Measurements from ENCODE around the gene BHLHA9. TPM values are rescaled to one million over a fixed set of nuclear protein-coding genes. Genes with fewer than 3 reads are reported as not detected.
A peak's percentile ranks its signal among the peaks of the same experiment; 100 is the strongest.

The BHLHA9 gene
- total RNA-seq, 2 donors from 2014 or later, result not detected

DNA sequence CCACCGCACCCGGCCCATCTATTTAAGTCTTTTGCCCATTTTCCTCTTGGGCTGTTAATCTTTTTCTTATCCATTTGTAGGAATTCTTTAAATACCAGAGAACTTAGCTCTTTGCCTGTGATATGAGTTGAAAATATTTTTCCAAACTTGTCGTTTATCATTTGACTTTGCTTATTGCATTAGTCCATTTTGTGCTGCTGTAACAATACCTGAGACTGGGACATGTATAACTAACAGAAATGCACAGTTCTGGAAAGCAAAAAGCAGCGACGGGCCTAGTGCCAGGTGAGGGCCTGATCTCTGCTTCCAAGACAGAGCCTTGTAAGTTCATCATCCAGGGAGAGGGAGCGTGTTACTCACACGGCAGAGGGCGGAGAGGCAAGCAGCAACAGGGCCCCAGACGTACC is 25.6 kb upstream of the BHLHA9 start:
- no peak for DNase-seq (ENCODE audit: low spot score)
- intact Hi-C loops (cut with DNase I), result no loop called here

DNA sequence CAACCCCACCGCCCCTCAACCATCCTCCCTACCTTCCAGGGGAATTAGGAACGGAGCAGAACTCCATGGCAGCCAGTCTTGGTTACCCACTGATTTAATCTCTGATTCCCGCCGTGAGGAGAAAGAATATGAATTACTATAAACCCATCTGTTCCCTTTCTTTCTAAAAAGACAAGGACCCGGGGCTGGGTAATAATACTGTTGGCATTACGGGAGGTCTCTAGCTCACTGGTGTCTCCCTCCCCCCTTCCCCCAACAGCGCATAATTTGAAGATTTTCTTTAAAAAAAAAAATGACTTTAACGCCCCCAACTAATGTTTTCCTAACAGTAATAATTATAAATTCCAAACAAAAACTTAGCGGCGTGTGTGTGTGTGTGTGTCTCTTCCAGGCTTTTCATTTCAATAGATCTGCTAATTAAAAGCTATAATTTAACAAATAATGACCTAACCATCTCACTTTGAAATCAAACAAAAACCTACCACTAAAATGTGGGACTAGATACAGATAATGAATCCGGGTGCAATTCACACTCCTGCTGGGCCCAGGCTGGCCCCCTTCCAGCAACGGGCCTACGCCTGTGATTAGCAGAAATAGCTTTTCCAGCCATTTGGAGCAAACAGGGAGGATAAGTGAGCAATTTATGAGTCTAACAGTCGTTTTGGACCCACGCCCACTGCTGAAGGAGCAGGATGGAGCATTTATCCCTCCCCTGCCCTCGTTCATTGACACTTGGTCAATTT is 18.2 kb upstream of the BHLHA9 start:
- DNase-seq (ENCODE audit: low spot score), result no peak
- intact Hi-C loops (cut with DNase I), result no loop called here

DNA sequence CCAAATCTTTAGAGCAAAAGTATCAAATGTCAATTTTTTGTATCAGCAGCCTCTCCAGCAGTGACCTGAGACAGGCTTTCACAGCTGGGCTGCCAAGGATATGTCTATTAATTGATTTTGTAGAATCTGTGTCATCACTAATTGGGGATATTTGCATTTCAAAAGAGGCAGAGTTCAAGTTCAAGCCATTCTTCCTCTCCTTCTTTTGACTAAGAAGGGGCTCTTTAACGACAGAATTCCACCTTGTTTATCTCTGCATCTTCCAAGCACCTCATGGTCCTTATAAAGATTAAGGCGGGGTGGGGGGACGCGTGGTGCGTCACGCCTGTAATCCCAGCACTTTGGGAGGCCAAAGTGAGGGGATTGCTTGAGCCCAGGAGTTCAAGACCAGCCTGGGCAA is 15.2 kb upstream of the BHLHA9 start:
- intact Hi-C loops (cut with DNase I), result loop anchor here in 1 of 2 donors (5.0 kb wide), 1 partner anchor 77 kb away; no protein-coding TSS in a partner anchor

DNA sequence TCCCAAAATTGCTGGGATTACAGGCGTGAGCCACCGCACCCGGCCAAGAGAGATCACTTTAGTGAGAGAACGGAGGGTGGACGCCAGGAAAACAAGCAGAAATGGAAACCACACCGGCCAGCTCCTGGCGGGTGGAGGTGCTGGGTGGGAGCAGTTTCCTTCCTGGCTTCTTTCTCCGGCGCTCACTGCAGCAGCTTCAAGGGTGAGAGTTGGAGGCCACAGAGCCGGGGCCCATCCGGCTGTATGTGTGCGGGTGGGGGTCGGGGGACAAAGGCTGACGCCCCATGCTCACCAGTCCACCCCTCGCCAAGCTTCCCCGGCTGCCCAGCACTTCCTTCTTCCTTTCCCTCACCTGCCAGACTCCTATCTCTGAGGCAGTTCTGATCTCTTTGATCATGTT is 13.5 kb upstream of the BHLHA9 start:
- intact Hi-C loops (cut with DNase I), result loop anchor here in 1 of 2 donors (5.0 kb wide), 1 partner anchor 76 kb away; no protein-coding TSS in a partner anchor
- DNase-seq (ENCODE audit: low spot score), result no peak

More for the DNA sequence above, 15.2 kb upstream of the BHLHA9 start:
- DNase-seq (ENCODE audit: low spot score), result no peak

DNA sequence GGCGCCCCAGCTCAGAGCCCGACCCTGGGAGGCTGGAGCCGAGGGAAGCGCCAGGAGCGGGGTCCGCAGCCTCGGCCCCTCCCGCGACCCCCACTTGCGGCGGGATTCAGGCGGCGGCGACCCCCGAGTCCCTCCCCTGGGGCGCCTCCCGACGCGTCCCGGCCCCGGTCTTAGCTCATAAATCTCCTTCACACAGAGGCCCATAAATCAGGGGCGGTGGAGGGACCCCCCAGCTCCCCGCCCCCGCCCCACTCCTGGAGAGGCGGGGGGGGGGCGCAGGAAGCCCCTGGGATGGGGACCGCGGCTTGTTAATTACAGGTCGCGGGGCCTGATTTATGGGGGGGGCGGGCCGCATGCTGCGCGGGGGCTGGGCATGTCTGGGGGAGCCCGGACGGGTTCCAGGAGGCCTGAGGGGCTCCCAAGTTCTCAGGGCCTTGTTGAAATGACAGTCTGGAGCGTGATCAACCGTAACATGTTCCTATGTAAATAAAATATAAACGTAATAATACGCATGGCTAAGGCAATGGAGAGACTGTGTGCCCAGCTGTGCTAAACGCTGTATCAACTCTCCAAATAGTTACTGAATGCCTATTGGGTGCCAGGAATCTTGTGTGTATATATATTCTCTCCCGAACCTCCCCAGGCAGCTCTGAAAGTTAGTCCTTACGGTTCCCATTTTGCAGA is 10.0 kb upstream of the BHLHA9 start:
- no peak for DNase-seq (ENCODE audit: low spot score)
- intact Hi-C loops (cut with DNase I), result no loop called here

DNA sequence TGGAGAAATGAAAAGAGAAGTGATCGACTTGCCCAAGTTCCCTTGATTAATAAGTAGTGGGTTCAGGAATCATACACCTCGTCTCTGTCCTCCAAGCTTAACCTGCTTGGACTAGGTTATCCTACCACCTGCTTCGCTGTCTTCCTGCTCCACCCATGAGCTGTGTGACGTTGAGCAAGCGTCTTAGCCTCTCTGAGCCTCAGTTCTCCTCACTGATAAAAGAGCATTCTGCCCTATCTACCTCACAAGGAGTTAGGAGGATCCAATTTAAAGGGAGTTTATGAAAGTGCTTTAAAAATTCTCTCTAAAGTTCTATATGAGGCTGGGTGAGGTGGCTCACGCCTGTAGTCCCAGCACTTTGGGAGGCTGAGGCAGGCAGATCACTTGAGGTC is 9.5 kb upstream of the BHLHA9 start:
- no peak for DNase-seq (ENCODE audit: low spot score)
- intact Hi-C loops (cut with DNase I), result no loop called here

DNA sequence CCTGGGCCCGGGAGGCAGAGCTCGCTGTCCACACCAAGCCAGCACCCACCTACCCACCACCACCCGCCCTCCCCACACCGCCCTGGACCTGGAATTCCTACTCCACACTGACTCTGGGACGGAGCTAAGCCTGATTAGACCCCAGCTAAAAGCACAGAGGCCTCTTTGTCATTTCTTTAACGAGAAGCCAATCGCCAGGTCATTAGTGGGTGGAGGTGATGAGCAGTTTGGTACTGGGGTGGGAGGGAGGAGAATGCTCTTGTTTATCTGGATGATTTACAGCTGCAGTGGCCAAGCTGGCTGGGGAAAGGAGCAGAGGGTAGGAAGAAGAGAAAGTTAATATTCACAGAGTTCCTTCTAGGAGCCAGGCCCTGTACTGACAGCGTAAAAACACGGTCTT is 6.0 kb upstream of the BHLHA9 start:
- intact Hi-C loops (cut with DNase I), result no loop called here
- DNase-seq (ENCODE audit: low spot score), result no peak

DNA sequence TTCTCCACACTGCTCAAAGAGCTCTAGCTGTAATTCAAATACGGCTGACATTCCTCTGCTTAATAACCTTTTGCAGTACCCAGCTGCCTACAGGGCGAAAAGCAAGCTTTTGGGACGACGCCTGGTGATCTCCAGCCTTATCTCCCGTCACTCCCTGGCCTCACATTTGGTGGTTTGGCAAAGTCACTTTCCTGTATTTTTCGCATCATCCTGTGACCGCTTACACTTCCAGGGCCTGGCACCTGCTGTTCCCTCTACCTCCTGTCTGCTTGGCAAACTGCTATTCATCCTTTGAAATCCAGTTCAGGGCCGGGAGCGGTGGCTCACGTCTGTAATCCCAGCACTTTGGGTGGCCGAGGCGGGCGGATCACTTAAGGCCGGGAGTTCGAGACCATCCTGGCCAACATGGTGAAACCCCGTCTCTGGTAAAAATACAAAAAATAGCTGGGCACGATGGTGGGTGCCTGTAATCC is 2.7 kb upstream of the BHLHA9 start:
- DNase-seq (ENCODE audit: low spot score), result peak; percentile 83
- intact Hi-C loops (cut with DNase I), result no loop called here

DNA sequence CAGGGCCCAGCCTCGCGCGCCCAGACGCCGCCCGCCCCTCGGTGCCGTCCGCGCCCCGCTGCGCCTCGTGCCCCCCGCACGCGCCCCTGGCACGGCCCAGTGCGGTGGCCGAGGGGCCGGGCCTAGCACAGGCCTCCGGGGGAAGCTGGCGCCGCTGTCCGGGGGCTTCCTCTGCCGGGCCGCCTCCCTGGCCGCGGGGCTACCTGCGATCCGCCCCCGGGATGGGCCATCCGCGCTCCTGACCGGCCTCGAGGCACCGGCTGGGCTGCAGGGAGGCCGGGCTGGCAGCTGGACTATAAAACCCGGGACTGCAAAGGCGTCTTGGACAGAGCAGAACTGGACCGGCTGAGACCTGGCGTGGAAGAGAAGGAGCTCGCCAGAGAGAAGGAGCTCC is 783 bp downstream of the BHLHA9 start:
- intact Hi-C loops (cut with DNase I), result loop anchor here in 1 of 2 donors (5.0 to 10.0 kb wide), 2 partner anchors 154 to 241 kb away; no protein-coding TSS in a partner anchor
- DNase-seq (ENCODE audit: low spot score), result no peak

DNA sequence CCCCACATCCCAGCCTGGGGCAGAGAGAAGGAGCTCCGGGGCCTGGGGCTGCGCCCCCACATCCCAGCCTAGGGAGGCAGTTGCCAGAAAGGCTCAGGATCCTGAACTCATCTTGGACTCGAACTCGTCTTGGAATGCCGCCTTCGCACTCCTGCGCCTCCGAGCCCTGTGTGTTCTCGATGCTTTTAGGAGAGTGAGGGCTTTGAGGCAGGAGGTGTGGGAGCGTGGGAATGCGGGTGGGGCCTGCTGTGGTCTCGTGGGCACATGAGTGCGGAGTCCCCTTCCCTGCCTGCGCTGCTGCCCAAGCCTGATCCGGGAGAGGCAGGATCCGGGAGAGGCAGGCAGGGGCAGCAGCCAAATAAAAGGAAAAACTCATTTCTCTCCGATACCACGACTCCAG is 1.2 kb downstream of the BHLHA9 start:
- no peak for DNase-seq (ENCODE audit: low spot score)
- intact Hi-C loops (cut with DNase I), result loop anchor here in 1 of 2 donors (5.0 to 10.0 kb wide), 2 partner anchors 153 to 241 kb away; no protein-coding TSS in a partner anchor

DNA sequence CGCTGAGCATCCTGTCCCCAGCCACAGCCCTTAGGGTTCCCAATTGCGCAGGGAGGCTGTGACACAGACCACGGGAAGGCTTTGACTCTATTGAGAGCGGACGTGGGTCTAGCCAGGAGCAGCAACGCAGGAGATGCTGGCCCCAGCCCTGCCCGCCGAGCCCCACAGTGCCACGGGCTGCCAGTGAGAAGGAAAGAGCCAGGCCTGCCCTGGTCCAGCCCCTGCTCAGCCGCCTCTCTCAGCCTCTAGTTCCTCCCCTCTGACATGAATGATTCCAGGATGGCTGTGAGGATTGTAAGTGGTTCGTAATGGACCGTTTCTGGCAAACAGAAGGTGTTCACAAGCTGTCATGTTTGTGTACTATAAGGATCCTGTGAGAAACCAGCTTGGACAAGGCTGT is 2.5 kb downstream of the BHLHA9 start:
- intact Hi-C loops (cut with DNase I), result loop anchor here in 1 of 2 donors (5.0 to 10.0 kb wide), 2 partner anchors 152 to 240 kb away; no protein-coding TSS in a partner anchor

DNA sequence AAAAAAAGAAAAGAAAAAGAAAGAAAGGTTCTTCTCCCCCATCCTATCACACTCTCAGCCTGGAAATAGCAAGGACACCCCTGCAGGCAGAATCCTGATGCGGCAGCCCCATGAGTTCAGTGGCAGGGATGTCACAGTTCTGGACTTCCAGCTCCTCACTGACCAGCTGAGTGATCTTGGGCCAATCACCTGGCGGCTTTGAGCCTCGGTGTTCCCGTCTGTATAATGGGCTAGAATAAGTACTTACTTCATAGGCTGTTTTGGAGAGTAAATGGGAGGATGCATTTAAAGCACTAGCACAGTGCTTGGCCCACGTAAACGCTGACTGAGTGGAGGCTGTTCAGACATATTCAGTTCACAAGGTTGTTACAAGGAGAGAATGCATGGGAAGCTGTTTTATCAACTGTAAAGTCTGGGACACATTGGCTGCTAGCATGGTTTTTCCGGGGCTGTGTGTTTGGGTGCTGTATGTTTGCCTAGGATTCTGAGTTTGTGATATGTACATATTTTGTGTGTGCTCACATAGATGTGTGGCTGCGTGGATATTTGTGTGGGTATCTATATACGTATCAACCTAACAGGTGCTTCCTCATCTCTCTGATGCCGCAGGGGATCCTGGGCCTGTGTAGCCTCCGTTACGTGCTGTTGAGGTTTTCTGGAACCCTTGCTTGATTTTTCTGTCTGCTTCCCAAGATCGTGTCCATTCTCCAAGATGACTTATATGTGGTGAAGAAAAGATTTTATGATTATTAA is 3.4 kb downstream of the BHLHA9 start:
- intact Hi-C loops (cut with DNase I), result loop anchor here in 1 of 2 donors (5.0 to 10.0 kb wide), 2 partner anchors 151 to 239 kb away; no protein-coding TSS in a partner anchor
- DNase-seq (ENCODE audit: low spot score), result no peak

More for the DNA sequence above, 2.5 kb downstream of the BHLHA9 start:
- DNase-seq (ENCODE audit: low spot score), result no peak

DNA sequence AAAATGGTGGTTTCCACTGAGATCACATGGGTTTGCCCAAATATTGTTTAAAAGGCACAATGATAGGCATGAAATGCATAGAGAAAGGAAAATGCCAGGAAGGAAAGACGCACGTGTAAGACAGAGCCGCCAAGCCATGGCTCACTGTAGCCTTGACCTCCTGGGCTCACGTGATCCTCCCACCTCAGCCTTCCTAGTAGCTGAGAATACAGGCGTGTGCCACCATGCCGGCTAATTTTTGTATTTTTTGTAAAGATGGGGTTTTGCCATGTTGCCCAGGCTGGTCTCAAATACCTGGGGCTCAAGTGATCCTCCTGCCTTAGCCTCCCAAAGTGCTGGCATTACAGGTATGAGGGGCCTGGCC is 4.0 kb downstream of the BHLHA9 start:
- intact Hi-C loops (cut with DNase I), result loop anchor here in 1 of 2 donors (5.0 to 10.0 kb wide), 2 partner anchors 151 to 238 kb away; no protein-coding TSS in a partner anchor
- no peak for DNase-seq (ENCODE audit: low spot score)

DNA sequence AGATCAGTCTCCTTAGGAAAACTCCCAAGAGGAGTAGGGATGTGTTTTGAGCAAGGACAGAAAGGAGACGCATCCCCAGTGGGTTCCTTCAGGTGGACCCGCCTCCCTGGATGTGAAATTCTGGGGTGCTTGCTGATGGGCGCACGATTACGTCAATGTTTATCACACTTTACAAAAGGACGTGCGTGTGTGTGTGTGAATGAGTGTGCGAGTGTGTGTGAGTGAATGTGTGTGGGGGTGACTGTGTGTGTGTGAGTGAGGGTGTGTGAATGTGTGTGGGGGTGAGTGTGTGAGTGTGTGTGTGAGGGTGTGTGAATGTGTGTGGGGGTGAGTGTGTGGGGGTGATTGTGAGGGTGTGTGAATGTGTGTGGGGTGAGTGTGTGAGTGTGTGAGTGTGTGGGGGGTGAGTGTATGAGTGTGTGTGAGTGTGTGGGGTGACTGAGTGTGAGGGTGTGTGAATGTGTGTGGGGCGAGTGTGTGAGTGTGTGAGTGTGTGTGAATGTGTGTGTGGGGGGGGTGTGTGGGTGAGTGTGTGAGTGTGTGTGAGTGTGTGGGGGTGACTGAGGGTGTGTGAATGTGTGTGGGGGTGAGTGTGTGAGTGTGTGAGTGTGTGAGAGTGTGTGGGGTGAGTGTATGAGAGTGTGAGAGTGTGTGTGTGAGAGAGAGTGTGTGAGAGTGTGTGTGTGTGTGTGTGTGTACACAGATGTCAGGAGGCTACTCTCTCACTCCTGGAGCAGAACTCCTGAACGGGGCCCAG is 5.1 kb downstream of the BHLHA9 start:
- no peak for DNase-seq (ENCODE audit: low spot score)
- intact Hi-C loops (cut with DNase I), result loop anchor here in 1 of 2 donors (5.0 to 10.0 kb wide), 2 partner anchors 57 to 149 kb away; no protein-coding TSS in a partner anchor

DNA sequence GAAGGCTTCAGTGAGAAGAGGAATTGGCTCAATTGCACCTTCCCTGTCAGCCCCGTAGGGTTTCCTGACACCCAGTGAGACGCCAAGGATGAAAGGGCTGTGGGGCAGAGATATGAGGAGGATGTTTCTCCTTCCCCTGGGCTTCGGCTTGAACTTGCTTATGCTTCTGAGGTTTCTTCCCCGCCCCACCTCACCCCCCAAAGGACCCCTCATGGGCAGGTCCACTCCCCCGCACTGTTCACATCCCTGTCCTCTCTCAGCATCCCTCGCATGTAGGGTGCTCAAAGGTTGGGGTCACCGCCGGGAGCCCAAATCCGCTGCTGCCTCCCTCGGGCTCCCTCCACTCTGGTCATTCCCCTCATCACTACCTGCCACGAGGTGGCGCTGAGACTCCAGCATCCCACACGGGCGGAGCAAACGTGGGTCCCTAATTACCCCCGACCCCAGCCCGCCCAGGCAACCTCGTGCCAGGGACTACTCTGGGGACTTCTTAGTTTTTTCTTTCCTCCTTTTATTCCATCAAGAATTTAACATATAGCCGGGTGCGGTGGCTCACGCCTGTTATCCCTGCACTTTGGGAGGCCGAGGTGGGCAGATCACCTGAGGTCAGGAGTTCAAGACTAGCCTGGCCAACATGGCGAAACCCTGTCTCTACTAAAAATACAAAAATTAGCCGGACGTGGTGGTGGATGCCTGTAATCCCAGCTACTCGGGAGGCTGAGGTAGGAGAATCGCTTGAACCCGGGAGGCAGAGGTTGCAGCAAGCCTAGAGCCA is 5.9 kb downstream of the BHLHA9 start:
- intact Hi-C loops (cut with DNase I), result loop anchor here in 1 of 2 donors (5.0 to 10.0 kb wide), 2 partner anchors 56 to 149 kb away; no protein-coding TSS in a partner anchor
- peak; percentile 89 for DNase-seq (ENCODE audit: low spot score)

DNA sequence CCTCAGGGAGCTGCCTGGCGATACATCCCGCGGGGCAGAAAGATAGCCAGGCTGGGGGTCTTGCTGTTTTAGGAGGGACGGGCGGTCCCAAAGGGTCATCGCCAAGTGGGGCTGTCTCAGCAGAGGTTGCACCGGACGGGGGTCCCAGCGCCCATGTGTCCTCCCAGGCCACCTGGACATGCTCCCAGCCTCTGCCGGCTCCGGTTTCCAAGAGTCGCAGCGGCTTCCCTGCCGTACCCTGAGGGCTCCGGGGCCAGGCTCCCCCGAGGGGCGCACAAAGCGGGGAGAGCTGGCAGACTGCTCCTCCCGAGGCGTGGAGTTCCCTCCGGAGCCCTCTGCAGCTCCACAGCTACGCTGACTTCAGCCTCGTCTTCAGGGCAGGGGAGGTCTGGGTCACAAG is 10.4 kb downstream of the BHLHA9 start:
- intact Hi-C loops (cut with DNase I), result loop anchor here in 1 of 2 donors (2.0 kb wide), 1 partner anchor 48 kb away; no protein-coding TSS in a partner anchor
- no peak for DNase-seq (ENCODE audit: low spot score)

DNA sequence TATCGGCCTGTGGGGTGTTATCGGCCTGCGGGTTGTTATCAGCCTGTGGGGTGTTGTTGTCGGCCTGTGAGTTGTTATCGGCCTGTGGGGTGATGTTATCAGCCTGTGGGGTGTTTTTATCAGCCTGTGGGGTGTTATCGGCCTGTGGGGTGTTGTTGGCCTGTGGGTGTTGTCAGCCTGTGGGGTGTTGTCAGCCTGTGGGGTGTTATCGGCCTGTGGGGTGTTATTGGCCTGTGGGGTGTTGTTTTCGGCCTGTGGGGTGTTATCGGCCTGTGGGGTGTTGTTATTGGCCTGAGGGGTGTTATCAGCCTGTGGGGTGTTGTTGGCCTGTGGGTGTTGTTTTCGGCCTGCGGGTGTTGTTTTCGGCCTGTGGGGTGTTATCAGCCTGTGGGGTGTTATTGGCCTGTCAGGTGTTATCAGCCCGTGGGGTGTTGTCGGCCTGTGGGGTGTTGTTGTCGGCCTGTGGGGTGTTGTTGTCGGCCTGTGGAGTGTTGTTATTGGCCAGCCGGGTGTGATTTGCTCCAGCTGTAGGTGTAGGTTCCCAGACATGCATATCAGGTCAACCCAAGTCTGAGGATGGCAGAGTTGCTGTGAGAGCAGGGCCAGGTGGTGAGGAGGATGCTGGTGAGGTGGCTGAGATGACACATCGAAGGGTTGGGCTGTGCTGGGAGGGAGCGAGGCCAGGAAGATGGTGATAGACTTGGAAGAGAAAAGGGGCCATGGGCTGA is 16.3 kb downstream of the BHLHA9 start:
- intact Hi-C loops (cut with DNase I), result no loop called here
- DNase-seq (ENCODE audit: low spot score), result no peak
